Activated T-helper 1 cell treated with Interleukin-2 at 50 U/mL for 16 hours (primary cell): ENCODE results near the gene RFPL4A.

ENCODE experiments used
- DNase-seq: peaks from one replicate; pipeline ENCODE4 v3.0.0-alpha.2; 2020; ENCODE audit warnings: low read depth

The RFPL4A gene

GRCh38 chr19:55802281-55802680 lies 43.4 kb downstream of the RFPL4A start:
- no peak for DNase-seq

- no peak for DNase-seq
Measured at GRCh38 chr19:55809381-55810058, 50.6 kb downstream of the RFPL4A start.

- DNase-seq: no peak
Measured at GRCh38 chr19:55811340-55811739, 52.4 kb downstream of the RFPL4A start.

DNA sequence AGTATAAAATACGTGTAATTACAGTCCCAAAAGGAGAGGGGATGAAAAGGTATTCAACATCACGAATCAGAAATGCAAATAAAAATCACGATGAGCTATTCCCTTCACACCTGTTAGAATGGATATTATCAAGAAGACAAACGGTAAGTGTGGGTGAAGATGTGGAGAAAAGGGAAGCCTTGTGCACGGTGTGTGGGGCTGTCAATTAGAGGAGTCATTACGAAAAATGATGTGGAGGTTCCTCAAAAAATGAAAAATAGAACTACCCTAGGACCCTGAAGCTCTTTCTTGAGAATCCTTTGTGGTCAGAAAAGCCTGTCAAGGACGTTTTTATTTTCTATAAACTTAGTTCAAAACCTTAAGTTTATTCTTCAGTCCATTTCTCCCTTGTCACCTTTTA lies 53.6 kb downstream of the RFPL4A start:
- DNase-seq: no peak
